CD14-positive monocyte (primary cell): ENCODE measurements around the gene LRIG1. TPM values are rescaled to one million over a fixed set of nuclear protein-coding genes. Genes with fewer than 3 reads are reported as not detected.

ENCODE experiments used
- DNase-seq, 3 donors: peaks; one replicate each; pipeline ENCODE4 v3.0.0-alpha.2; 2011 to 2022
- H2AFZ ChIP-seq: 2 replicates; pipeline ENCODE4 v1.6.0; 2012; ENCODE audit warnings: mild to moderate bottlenecking, low read depth, low read length, inconsistent platforms; ENCODE audit not compliant: insufficient read depth, poor library complexity, severe bottlenecking
- H3K27ac ChIP-seq, 2 donors: 1 replicate in 1 of 2; 2 replicates in 1 of 2; pipeline ENCODE4 v1.5.1; 2012 to 2013; ENCODE audit warnings: low read length in 2 of 2, control low read depth in 1 of 2, inconsistent platforms in 1 of 2, low read depth in 1 of 2, mild to moderate bottlenecking in 1 of 2
- H3K27me3 ChIP-seq, 2 donors: one replicate each; pipeline versions ENCODE4 v1.6.0 to v1.6.1; 2011 to 2013; ENCODE audit warnings: low read length in 2 of 2; ENCODE audit not compliant: control insufficient read depth in 2 of 2, insufficient read depth in 2 of 2
- H3K36me3 ChIP-seq, 2 donors: replicated peaks in 1 of 2; 1 replicate in 1 of 2; 2 replicates in 1 of 2; pipeline versions ENCODE4 v1.5.1 to v1.6.1; 2012 to 2013; ENCODE audit warnings: low read length in 2 of 2, control low read depth in 1 of 2, inconsistent platforms in 1 of 2, mild to moderate bottlenecking in 1 of 2; ENCODE audit not compliant: insufficient read depth in 2 of 2, control insufficient read depth in 1 of 2
- H3K4me1 ChIP-seq, 2 donors: 1 replicate in 1 of 2; 2 replicates in 1 of 2; pipeline versions ENCODE4 v1.5.1 to v1.6.1; 2012 to 2013; ENCODE audit warnings: low read length in 2 of 2, control low read depth in 1 of 2, inconsistent platforms in 1 of 2, mild to moderate bottlenecking in 1 of 2, moderate library complexity in 1 of 2; ENCODE audit not compliant: insufficient read depth in 2 of 2, control insufficient read depth in 1 of 2
- H3K4me2 ChIP-seq: replicated peaks from 2 replicates; pipeline ENCODE3; 2012; ENCODE audit warnings: low read length, moderate library complexity, mild to moderate bottlenecking; ENCODE audit not compliant: poor library complexity, severe bottlenecking; ENCODE audit errors: extremely low read depth
- H3K4me3 ChIP-seq, 3 experiments: fragments of 200-600 bp in 1 of 3; sonication (generic) in 1 of 3; replicated peaks in 1 of 3; 1 replicate in 2 of 3; 2 replicates in 1 of 3; pipeline ENCODE4 v1.5.1; 2011 to 2013; ENCODE audit warnings: low read length in 3 of 3, mild to moderate bottlenecking in 3 of 3, control low read depth in 2 of 3, low read depth in 2 of 3, inconsistent platforms in 1 of 3, moderate library complexity in 1 of 3
- H3K79me2 ChIP-seq: 2 replicates; pipeline ENCODE4 v1.6.0; 2012; ENCODE audit warnings: mild to moderate bottlenecking, control low read depth, inconsistent platforms, low read length, moderate library complexity; ENCODE audit not compliant: insufficient read depth
- H3K9ac ChIP-seq: 2 replicates; pipeline ENCODE4 v1.6.0; 2017; ENCODE audit warnings: low read length, mild to moderate bottlenecking; ENCODE audit not compliant: insufficient read depth, poor library complexity, severe bottlenecking
- H3K9me3 ChIP-seq, 2 donors: replicated peaks in 1 of 2; 1 replicate in 1 of 2; 2 replicates in 1 of 2; pipeline versions ENCODE4 v1.5.1 to v1.6.1; 2012 to 2013; ENCODE audit warnings: low read length in 2 of 2, control low read depth in 1 of 2; ENCODE audit not compliant: control insufficient read depth in 1 of 2, insufficient read depth in 1 of 2
- H4K20me1 ChIP-seq: 2 replicates; pipeline ENCODE4 v1.6.0; 2012; ENCODE audit warnings: mild to moderate bottlenecking, low read length, control low read depth, moderate library complexity; ENCODE audit not compliant: insufficient read depth
- H3K27ac Mint-ChIP-seq, 7 donors: one replicate each; pipeline ENCODE4 v1.8.0; 2020; ENCODE audit warnings: mild to moderate bottlenecking in 7 of 7, mixed read lengths in 7 of 7, moderate library complexity in 6 of 7, inconsistent platforms in 2 of 7
- H3K27me3 Mint-ChIP-seq, 3 donors: one replicate each; pipeline ENCODE4 v1.8.0; 2021 to 2022; ENCODE audit warnings: low read depth in 3 of 3, mild to moderate bottlenecking in 3 of 3, mixed read lengths in 3 of 3, moderate library complexity in 3 of 3, inconsistent platforms in 1 of 3
- H3K36me3 Mint-ChIP-seq, 2 donors: one replicate each; pipeline ENCODE4 v1.8.0; 2020; ENCODE audit warnings: mixed read lengths in 2 of 2, inconsistent platforms in 1 of 2, mild to moderate bottlenecking in 1 of 2
- H3K4me1 Mint-ChIP-seq: one replicate; pipeline ENCODE4 v1.8.0; 2020; ENCODE audit warnings: mild to moderate bottlenecking, mixed read lengths
- H3K4me3 Mint-ChIP-seq, 2 donors: one replicate each; pipeline ENCODE4 v1.8.0; 2020; ENCODE audit warnings: mild to moderate bottlenecking in 2 of 2, mixed read lengths in 2 of 2, moderate library complexity in 1 of 2
- H3K9me3 Mint-ChIP-seq, 7 donors: one replicate each; pipeline ENCODE4 v1.8.0; 2020 to 2022; ENCODE audit warnings: mixed read lengths in 7 of 7, mild to moderate bottlenecking in 6 of 7, moderate library complexity in 6 of 7, inconsistent platforms in 2 of 7
- CTCF ChIP-seq: fragments of 200-600 bp; IDR thresholded peaks from one replicate; pipeline ENCODE4 v1.8.0; 2022; ENCODE audit warnings: antibody characterized with exemption, mild to moderate bottlenecking
- WGBS: methylation state at CpG from one replicate; pipeline ENCODE4 v1.1.5; 2013; ENCODE audit warnings: missing lambda C conversion rate; ENCODE audit not compliant: insufficient coverage; 5-methylcytosine and 5-hydroxymethylcytosine counted together
- intact Hi-C, 2 donors: fragments of 100-400 bp; cut with micrococcal nuclease; formaldehyde crosslinking; loops; one replicate each; pipeline versions ENCODE4 v1.15.0 to v1.15.1; 2023
- polyA plus RNA-seq, 3 donors: library from polyadenylated mRNA; depleted of rRNA in 1 of 3; unstranded in 2 of 3; stranded (reverse) in 1 of 3; fragments of 300-500 nt in 2 of 3; fragments of >200 nt in 1 of 3; fragmentation: Illumina TruSeq in 2 of 3; gene quantifications; 1 replicate in 2 of 3; 2 replicates in 1 of 3; pipeline ENCODE4 v1.2.3, GENCODE V29; 2012 to 2021

Gene LRIG1
- polyA plus RNA-seq, 3 donors = 0.82 to 1.9 (median 1.0) TPM

GRCh38 chr3:66457252-66457651 lies 43.6 kb downstream of the LRIG1 start:
- no peak for DNase-seq
- no peaks in the 10 kb centered on the region for H3K27me3 Mint-ChIP-seq
- H3K9me3 Mint-ChIP-seq = peaks cover 0 to 2% (median 0%) of the 10 kb centered on the region in 7 donors
- H4K20me1 ChIP-seq = no peaks in the 10 kb centered on the region
- no peak overlapping the region for H3K27ac Mint-ChIP-seq
- H3K79me2 ChIP-seq = no peaks in the 10 kb centered on the region
- H3K36me3 ChIP-seq = no peaks in the 10 kb centered on the region
- H3K4me3 ChIP-seq = no peak overlapping the region
- no peaks in the 10 kb centered on the region for H3K9me3 ChIP-seq
- intact Hi-C loops = no loop called here
- H3K27me3 ChIP-seq = no peaks in the 10 kb centered on the region
- no peak overlapping the region for H3K27ac ChIP-seq
- peaks cover 0 to 6% of the 10 kb centered on the region in 2 donors for H3K36me3 Mint-ChIP-seq
- no peak overlapping the region for H3K4me2 ChIP-seq
- TF ChIP-seq CTCF = no peak
- no peak overlapping the region for H3K9ac ChIP-seq
- peaks cover 4% of the 10 kb centered on the region in 2 donors for H3K4me1 ChIP-seq
- peaks cover 16% of the 10 kb centered on the region for H3K4me1 Mint-ChIP-seq
- no peak overlapping the region for H2AFZ ChIP-seq
- no peak overlapping the region for H3K4me3 Mint-ChIP-seq
- no CpG with 5 or more reads among the region's 4 CpGs for WGBS

- H3K27me3 Mint-ChIP-seq = peaks cover 0 to under 1% (median 0%) of the 10 kb centered on the region in 3 donors
- no peaks in the 10 kb centered on the region for H4K20me1 ChIP-seq
Measured at GRCh38 chr3:66456711-66457173, 44.1 kb downstream of the LRIG1 start.

More at GRCh38 chr3:66456711-66457173, 44.1 kb downstream of the LRIG1 start:
- Mint-ChIP-seq H3K9me3 (peaks cover 0 to 2% (median 0%) of the 10 kb centered on the region in 7 donors), H3K36me3 (peaks cover 0 to 4% of the 10 kb centered on the region in 2 donors), H3K4me3 (no peak overlapping the region), H3K4me1 (peaks cover 16% of the 10 kb centered on the region), H3K27ac (no peak overlapping the region)
- H3K36me3 ChIP-seq = no peaks in the 10 kb centered on the region
- intact Hi-C loops = no loop called here
- no peak for DNase-seq
- H3K4me2 ChIP-seq = no peak overlapping the region
- H2AFZ ChIP-seq = no peak overlapping the region
- TF ChIP-seq CTCF = no peak
- H3K27me3 ChIP-seq = no peaks in the 10 kb centered on the region
- 96% methylated on average over 5 of the region's 10 CpGs for WGBS
- peaks cover 4% of the 10 kb centered on the region in 2 donors for H3K4me1 ChIP-seq
- H3K79me2 ChIP-seq = no peaks in the 10 kb centered on the region
- no peak overlapping the region for H3K4me3 ChIP-seq
- no peak overlapping the region for H3K9ac ChIP-seq
- H3K9me3 ChIP-seq = no peaks in the 10 kb centered on the region
- H3K27ac ChIP-seq = no peak overlapping the region
